Osteocyte (in vitro differentiated cells): ENCODE measurements around the gene OR14I1. TPM values are rescaled to one million over a fixed set of nuclear protein-coding genes. Genes with fewer than 3 reads are reported as not detected.

Experiments used
- DNase-seq: peaks from one replicate; pipeline ENCODE4 v3.0.0; 2021; ENCODE audit warnings: mixed read lengths; ENCODE audit not compliant: unreplicated experiment; ENCODE audit errors: extremely low spot score
- H3K27ac Mint-ChIP-seq: one replicate; pipeline ENCODE4 v1.8.0; 2021; ENCODE audit warnings: mild to moderate bottlenecking, mixed read lengths; ENCODE audit not compliant: unreplicated experiment
- H3K27me3 Mint-ChIP-seq: one replicate; pipeline ENCODE4 v1.8.0; 2021; ENCODE audit warnings: mixed read lengths; ENCODE audit not compliant: unreplicated experiment
- H3K36me3 Mint-ChIP-seq: one replicate; pipeline ENCODE4 v1.8.0; 2021; ENCODE audit warnings: mixed read lengths; ENCODE audit not compliant: unreplicated experiment
- H3K4me1 Mint-ChIP-seq: one replicate; pipeline ENCODE4 v1.8.0; 2021; ENCODE audit warnings: mixed read lengths; ENCODE audit not compliant: unreplicated experiment
- H3K4me3 Mint-ChIP-seq: one replicate; pipeline ENCODE4 v1.8.0; 2021; ENCODE audit warnings: mild to moderate bottlenecking, moderate library complexity, mixed read lengths; ENCODE audit not compliant: unreplicated experiment
- H3K9me3 Mint-ChIP-seq: one replicate; pipeline ENCODE4 v1.8.0; 2021; ENCODE audit warnings: mixed read lengths; ENCODE audit not compliant: unreplicated experiment
- total RNA-seq: library from RNA; stranded (reverse); gene quantifications from 2 replicates; pipeline ENCODE4 v1.2.1, GENCODE V29; 2021
- TF ChIP-seq, protein P1 (sequence below): fragments of 200-600 bp; sonication (generic); IDR thresholded peaks from 2 replicates; pipeline ENCODE4 v1.5.0; 2021; ENCODE audit warnings: antibody characterized with exemption, mild to moderate bottlenecking, moderate library complexity

OR14I1 gene
- total RNA-seq, 1 donor from 2014 or later: not detected

DNA sequence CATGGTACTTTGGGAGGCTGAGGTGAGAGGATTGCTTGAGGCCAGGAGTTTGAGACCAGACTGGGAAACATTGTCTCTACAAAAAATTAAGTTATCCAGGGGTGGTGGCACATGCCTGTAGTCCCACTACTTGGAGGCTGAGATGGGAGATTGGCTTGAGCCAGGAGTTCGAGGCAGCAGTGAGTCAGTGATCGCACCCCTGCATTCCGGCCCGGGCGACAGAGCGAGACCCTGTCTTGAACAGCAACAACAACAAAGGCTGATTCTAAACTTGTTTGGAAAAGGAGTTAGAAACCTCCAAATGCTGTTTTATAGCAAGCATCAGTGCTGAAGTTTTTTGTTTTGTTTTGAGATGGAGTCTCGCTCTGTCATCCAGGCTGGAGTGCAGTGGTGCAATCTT, 38.3 kb upstream of the OR14I1 start:
- TF ChIP-seq, protein P1, sequence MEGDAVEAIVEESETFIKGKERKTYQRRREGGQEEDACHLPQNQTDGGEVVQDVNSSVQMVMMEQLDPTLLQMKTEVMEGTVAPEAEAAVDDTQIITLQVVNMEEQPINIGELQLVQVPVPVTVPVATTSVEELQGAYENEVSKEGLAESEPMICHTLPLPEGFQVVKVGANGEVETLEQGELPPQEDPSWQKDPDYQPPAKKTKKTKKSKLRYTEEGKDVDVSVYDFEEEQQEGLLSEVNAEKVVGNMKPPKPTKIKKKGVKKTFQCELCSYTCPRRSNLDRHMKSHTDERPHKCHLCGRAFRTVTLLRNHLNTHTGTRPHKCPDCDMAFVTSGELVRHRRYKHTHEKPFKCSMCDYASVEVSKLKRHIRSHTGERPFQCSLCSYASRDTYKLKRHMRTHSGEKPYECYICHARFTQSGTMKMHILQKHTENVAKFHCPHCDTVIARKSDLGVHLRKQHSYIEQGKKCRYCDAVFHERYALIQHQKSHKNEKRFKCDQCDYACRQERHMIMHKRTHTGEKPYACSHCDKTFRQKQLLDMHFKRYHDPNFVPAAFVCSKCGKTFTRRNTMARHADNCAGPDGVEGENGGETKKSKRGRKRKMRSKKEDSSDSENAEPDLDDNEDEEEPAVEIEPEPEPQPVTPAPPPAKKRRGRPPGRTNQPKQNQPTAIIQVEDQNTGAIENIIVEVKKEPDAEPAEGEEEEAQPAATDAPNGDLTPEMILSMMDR: no peak
- H3K27me3 Mint-ChIP-seq: no peaks in the 10 kb centered on the region
- H3K36me3 Mint-ChIP-seq: no peaks in the 10 kb centered on the region
- DNase-seq: no peak
- H3K4me3 Mint-ChIP-seq: no peak overlapping the region
- H3K9me3 Mint-ChIP-seq: peaks cover 28% of the 10 kb centered on the region
- no peak overlapping the region for H3K27ac Mint-ChIP-seq
- H3K4me1 Mint-ChIP-seq: no peaks in the 10 kb centered on the region

DNA sequence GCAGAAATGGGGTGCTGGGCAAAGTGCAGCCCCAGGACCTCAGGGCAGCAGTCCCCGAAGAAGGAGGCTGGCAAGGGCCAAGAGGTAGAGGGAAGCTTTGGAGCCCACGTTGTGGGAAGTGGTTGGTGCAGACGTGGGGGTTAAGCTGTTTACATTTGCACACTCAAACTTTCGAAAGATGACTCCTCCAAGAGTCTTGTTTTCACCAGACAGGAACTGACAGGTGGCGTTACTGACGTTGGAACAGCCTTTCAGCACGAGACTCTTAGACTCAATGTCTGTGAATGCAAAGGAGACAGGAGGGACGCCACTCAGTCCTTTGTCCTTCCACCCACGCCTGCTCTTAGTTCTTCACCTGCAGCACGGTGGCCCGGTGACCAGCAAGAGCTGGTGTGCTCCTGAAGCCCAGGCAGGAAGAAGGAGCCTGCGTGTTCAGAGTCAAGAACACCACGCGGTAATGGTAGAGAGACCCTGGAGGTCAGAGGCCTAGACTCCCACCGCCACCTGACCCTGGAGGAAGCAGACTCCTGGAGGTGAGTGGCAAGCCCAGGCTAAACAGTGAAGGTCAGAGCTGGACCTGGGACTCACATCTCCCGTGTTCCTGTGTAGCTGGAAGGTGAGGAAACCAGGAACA, 37.1 kb upstream of the OR14I1 start:
- Mint-ChIP-seq H3K4me1 (no peaks in the 10 kb centered on the region), H3K4me3 (no peak overlapping the region), H3K27me3 (no peaks in the 10 kb centered on the region), H3K36me3 (no peaks in the 10 kb centered on the region), H3K27ac (no peak overlapping the region), H3K9me3 (peaks cover 32% of the 10 kb centered on the region)
- DNase-seq: no peak
- TF ChIP-seq, protein P1: no peak

DNA sequence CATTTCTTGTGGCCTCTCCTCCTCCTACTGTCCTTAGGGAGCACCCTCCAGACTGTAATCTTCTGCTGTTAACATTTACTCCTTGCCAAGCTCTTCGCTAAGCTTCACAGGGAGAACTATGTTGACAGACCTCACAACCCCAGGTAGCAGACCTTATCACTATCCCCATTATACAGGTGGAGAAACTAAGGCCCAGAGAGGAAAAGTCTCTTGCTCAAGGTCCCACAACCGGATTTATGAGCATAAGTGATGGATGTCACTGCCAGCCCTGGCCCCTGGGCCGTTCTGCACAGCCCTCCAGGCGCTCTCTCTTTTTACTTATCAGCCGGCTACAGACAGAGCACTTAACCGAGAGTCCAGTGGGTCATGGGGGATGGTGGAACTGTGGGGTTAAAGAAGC, 34.9 kb upstream of the OR14I1 start:
- H3K4me1 Mint-ChIP-seq: no peaks in the 10 kb centered on the region
- no peak for DNase-seq
- TF ChIP-seq, protein P1: no peak
- no peaks in the 10 kb centered on the region for H3K27me3 Mint-ChIP-seq
- H3K36me3 Mint-ChIP-seq: no peaks in the 10 kb centered on the region
- H3K27ac Mint-ChIP-seq: no peak overlapping the region
- H3K9me3 Mint-ChIP-seq: peaks cover 44% of the 10 kb centered on the region
- no peak overlapping the region for H3K4me3 Mint-ChIP-seq

DNA sequence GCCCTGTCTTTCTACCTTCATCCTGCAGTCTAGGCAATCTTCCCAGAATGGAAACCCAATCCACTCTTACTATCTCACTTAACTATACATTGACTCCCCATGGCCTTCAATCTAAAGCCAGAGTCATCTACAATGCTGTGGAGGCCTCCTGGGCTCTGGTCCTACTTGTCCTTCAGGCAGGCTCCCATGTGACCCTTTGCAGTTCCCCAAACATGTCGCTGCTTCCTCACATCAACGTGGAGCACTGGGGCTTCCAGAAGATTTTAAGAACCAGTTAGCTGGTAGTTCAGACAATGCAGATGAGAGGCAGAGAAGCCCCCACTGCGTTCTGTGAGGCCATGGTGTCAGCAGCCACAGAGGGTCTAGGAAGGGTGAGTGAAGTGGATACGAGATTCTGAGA, 34.4 kb upstream of the OR14I1 start:
- no peak overlapping the region for H3K4me3 Mint-ChIP-seq

DNA sequence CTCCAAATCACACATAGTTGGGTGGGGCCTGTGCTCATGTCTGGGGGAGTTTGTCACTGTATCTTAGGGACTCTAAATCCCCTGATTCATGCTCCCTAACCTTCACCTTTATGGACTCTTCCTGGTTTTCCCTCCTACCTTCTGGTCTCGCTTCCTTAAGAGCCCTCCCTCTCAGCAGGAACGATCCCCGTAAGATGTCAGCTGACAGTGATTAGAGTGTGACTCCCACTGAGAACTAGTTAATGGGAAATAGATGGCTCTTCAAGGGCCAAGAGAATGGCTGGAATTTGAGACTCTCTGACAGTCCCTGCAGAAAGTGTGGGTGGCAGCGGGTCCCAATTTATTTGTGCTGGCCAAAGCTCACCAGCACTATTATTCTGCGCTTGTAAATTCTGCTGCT, 31.0 kb upstream of the OR14I1 start:
- no peaks in the 10 kb centered on the region for H3K4me1 Mint-ChIP-seq
- TF ChIP-seq, protein P1: no peak
- no peak overlapping the region for H3K27ac Mint-ChIP-seq
- H3K36me3 Mint-ChIP-seq: no peaks in the 10 kb centered on the region
- no peaks in the 10 kb centered on the region for H3K27me3 Mint-ChIP-seq
- no peak for DNase-seq
- H3K9me3 Mint-ChIP-seq: peaks cover 42% of the 10 kb centered on the region
- H3K4me3 Mint-ChIP-seq: no peak overlapping the region

More for the DNA sequence above, 34.4 kb upstream of the OR14I1 start:
- Mint-ChIP-seq H3K4me1 (no peaks in the 10 kb centered on the region), H3K9me3 (peaks cover 44% of the 10 kb centered on the region), H3K27me3 (no peaks in the 10 kb centered on the region), H3K36me3 (no peaks in the 10 kb centered on the region), H3K27ac (no peak overlapping the region)
- no peak for DNase-seq
- TF ChIP-seq, protein P1: no peak
